Tibial artery (tissue), 4 donors: Measurements from ENCODE around the gene TAOK2.
"Not testable (repeated sequence)": the region's sequence is repeated elsewhere in the genome, so short reads cannot be mapped to it uniquely, and the experiment has no call there.

Experiments
- DNase-seq, 2 donors: peaks; one replicate each; pipeline ENCODE4 v3.0.0-alpha.2; 2019
- H3K27ac ChIP-seq, 2 donors: fragments of 200-600 bp; sonication (generic) in 1 of 2; 1 replicate in 1 of 2; 2 replicates in 1 of 2; pipeline ENCODE4 v1.5.1; 2018 to 2019; ENCODE audit warnings: mild to moderate bottlenecking in 1 of 2
- H3K27me3 ChIP-seq, 2 donors: fragments of 200-600 bp; sonication (generic) in 1 of 2; one replicate each; pipeline versions ENCODE4 v1.5.1 to v1.6.0; 2016 to 2019
- H3K36me3 ChIP-seq, 3 donors: fragments of 200-600 bp; sonication (generic) in 2 of 3; one replicate each; pipeline ENCODE4 v1.5.1; 2016 to 2019; ENCODE audit warnings: mild to moderate bottlenecking in 2 of 3
- H3K4me1 ChIP-seq, 4 donors: fragments of 200-600 bp; sonication (generic) in 2 of 4; 1 replicate in 3 of 4; 2 replicates in 1 of 4; pipeline ENCODE4 v1.5.1; 2016 to 2019
- H3K4me3 ChIP-seq, 2 donors: fragments of 200-600 bp; sonication (generic) in 1 of 2; 1 replicate in 1 of 2; 2 replicates in 1 of 2; pipeline ENCODE4 v1.5.1; 2018 to 2019; ENCODE audit warnings: mild to moderate bottlenecking in 2 of 2
- H3K9me3 ChIP-seq, 3 donors: fragments of 200-600 bp; sonication (generic) in 1 of 3; one replicate each; pipeline ENCODE4 v1.5.1; 2016 to 2019
- CTCF ChIP-seq, 2 experiments: fragments of 200-600 bp in 1 of 2; fragments of 450-650 bp in 1 of 2; IDR thresholded peaks; one replicate each; pipeline ENCODE4 v1.5.1; 2017 to 2019; ENCODE audit warnings: antibody characterized with exemption in 2 of 2, mild to moderate bottlenecking in 1 of 2, moderate library complexity in 1 of 2
- intact Hi-C: fragments of 100-400 bp; cut with DNase I; formaldehyde crosslinking; loops from one replicate; pipeline ENCODE4 v1.15.0; 2023; ENCODE audit warnings: low total_unique reads

The TAOK2 gene

GRCh38 chr16:29950806-29951461 lies 22.7 kb upstream of the TAOK2 start:
- Histone ChIP-seq H3K4me1 (no peaks in the 10 kb centered on the region), H3K36me3 (no peaks in the 10 kb centered on the region), H3K9me3 (no peaks in the 10 kb centered on the region), H3K27me3 (peaks cover 0 to 10% of the 10 kb centered on the region in 2 donors), H3K4me3 (no peak overlapping the region), H3K27ac (no peak overlapping the region)
- peak in 1 of 2 donors; percentile 7 for DNase-seq
- TF ChIP-seq CTCF (IDR thresholded peaks at IDR 0.05), result no peak
- intact Hi-C loops, result no loop called here

GRCh38 chr16:29951625-29952365 lies 21.9 kb upstream of the TAOK2 start:
- Histone ChIP-seq H3K9me3 (no peaks in the 10 kb centered on the region), H3K36me3 (no peaks in the 10 kb centered on the region), H3K4me3 (no peak overlapping the region), H3K27ac (no peak overlapping the region), H3K4me1 (no peaks in the 10 kb centered on the region), H3K27me3 (peaks cover 0 to 10% of the 10 kb centered on the region in 2 donors)
- peak in 1 of 2 donors; percentile 16 for DNase-seq
- intact Hi-C loops, result no loop called here
- no peak for TF ChIP-seq CTCF (IDR thresholded peaks at IDR 0.05)

- peak in 1 of 2 donors; percentile 24 for DNase-seq
- intact Hi-C loops, result no loop called here
- peaks cover 0 to 5% of the 10 kb centered on the region in 2 donors for H3K27me3 ChIP-seq
- H3K4me1 ChIP-seq, result peaks cover 0 to 18% (median 15%) of the 10 kb centered on the region in 4 donors
- H3K9me3 ChIP-seq, result no peaks in the 10 kb centered on the region
- no peak for TF ChIP-seq CTCF (IDR thresholded peaks at IDR 0.05)
- no peaks in the 10 kb centered on the region for H3K36me3 ChIP-seq
- no peak overlapping the region for H3K4me3 ChIP-seq
- no peak overlapping the region for H3K27ac ChIP-seq
Observed at GRCh38 chr16:29958756-29959155, 14.9 kb upstream of the TAOK2 start.

- no peaks in the 10 kb centered on the region for H3K9me3 ChIP-seq
- H3K4me3 ChIP-seq, result no peak overlapping the region
- no peak for TF ChIP-seq CTCF (IDR thresholded peaks at IDR 0.05)
- peaks cover 0 to 2% of the 10 kb centered on the region in 2 donors for H3K27me3 ChIP-seq
- H3K27ac ChIP-seq, result no peak overlapping the region
- intact Hi-C loops, result no loop called here
- peak in 1 of 2 donors; percentile 45 for DNase-seq
- H3K4me1 ChIP-seq, result peaks cover 0 to 18% (median 15%) of the 10 kb centered on the region in 4 donors
- H3K36me3 ChIP-seq, result peaks cover 0 to 5% (median 0%) of the 10 kb centered on the region in 3 donors
Observed at GRCh38 chr16:29959293-29959692, 14.4 kb upstream of the TAOK2 start.

- H3K9me3 ChIP-seq, DNase-seq, H3K27ac ChIP-seq, intact Hi-C loops, H3K27me3 ChIP-seq, H3K4me3 ChIP-seq: not testable (repeated sequence)
- Histone ChIP-seq H3K4me1 (peaks cover 0 to 18% (median 15%) of the 10 kb centered on the region in 4 donors), H3K36me3 (peaks cover 0 to 11% (median 0%) of the 10 kb centered on the region in 3 donors)
Observed at GRCh38 chr16:29959821-29960220, 13.8 kb upstream of the TAOK2 start.

- intact Hi-C loops, result no loop called here
- Histone ChIP-seq H3K27ac (peak overlapping the region; percentile 87 to 91), H3K27me3 (no peaks in the 10 kb centered on the region), H3K4me1 (peaks cover 0 to 18% (median 15%) of the 10 kb centered on the region in 4 donors), H3K36me3 (peaks cover 0 to 20% (median 4%) of the 10 kb centered on the region in 3 donors), H3K4me3 (peak overlapping the region; percentile 65 to 69), H3K9me3 (no peaks in the 10 kb centered on the region)
- no peak for TF ChIP-seq CTCF (IDR thresholded peaks at IDR 0.05)
- DNase-seq, result peak in 1 of 2 donors; percentile 51
Observed at GRCh38 chr16:29961127-29961478, 12.6 kb upstream of the TAOK2 start.
